ENCODE results near the gene APOL6.
A peak's percentile ranks its signal among the peaks of the same experiment; 100 is the strongest.

APOL6 gene

GRCh38 chr22:35611200-35611890 is 36.9 kb upstream of the APOL6 start:
- H3K27ac ChIP-seq, result peak overlapping the region; percentile 93
- TF ChIP-seq, protein P1, sequence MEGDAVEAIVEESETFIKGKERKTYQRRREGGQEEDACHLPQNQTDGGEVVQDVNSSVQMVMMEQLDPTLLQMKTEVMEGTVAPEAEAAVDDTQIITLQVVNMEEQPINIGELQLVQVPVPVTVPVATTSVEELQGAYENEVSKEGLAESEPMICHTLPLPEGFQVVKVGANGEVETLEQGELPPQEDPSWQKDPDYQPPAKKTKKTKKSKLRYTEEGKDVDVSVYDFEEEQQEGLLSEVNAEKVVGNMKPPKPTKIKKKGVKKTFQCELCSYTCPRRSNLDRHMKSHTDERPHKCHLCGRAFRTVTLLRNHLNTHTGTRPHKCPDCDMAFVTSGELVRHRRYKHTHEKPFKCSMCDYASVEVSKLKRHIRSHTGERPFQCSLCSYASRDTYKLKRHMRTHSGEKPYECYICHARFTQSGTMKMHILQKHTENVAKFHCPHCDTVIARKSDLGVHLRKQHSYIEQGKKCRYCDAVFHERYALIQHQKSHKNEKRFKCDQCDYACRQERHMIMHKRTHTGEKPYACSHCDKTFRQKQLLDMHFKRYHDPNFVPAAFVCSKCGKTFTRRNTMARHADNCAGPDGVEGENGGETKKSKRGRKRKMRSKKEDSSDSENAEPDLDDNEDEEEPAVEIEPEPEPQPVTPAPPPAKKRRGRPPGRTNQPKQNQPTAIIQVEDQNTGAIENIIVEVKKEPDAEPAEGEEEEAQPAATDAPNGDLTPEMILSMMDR (conservative IDR thresholded peaks at IDR 0.05), result no peak
- TF ChIP-seq ZFX (IDR thresholded peaks at IDR 0.05), result no peak

DNA sequence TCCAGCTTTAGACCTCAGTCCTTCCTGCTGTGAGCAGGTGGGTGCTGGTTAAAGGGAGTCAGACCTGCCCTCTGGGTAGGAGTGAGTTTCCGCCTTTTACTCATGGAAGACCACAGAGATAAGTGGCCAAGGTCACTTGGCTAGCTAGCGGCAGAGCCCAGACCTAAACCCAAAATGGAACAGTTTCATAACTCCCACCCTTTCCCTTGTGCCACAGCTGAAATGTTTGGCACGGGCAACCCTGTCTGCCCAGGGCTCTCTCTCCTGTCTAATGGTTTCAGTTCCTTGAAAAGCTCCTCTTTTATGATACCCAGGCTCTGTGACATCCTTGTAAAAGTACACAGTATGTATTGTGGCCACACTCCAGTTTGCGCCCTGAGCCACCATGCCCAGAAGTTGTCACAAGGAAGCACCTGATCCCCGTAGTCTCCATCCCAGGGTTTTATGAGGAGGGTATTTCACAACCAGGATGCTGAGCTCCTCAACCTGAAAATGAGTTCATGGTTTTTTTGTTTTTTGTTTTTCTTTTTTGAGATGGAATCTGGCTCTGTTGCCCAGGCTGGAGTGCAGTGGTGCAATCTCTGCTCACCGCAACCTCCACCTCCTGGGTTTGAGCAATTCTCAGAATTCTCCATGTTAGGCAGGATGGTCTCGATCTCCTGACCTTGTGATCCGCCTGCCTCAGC is 36.2 kb upstream of the APOL6 start:
- H3K27ac ChIP-seq, result peak overlapping the region; percentile 93
- TF ChIP-seq, protein P1 (conservative IDR thresholded peaks at IDR 0.05), result no peak
- no peak for TF ChIP-seq ZFX (IDR thresholded peaks at IDR 0.05)

- peak overlapping the region; percentile 93 for H3K27ac ChIP-seq
- TF ChIP-seq, protein P1 (conservative IDR thresholded peaks at IDR 0.05), result no peak
- no peak for TF ChIP-seq ZFX (IDR thresholded peaks at IDR 0.05)
Measured at GRCh38 chr22:35612903-35613302, 35.3 kb upstream of the APOL6 start.

- H3K27ac ChIP-seq, result peak overlapping the region; percentile 93; the same call in 1 of the 2 replicates
- TF ChIP-seq ZFX (IDR thresholded peaks at IDR 0.05), result no peak
- TF ChIP-seq, protein P1 (conservative IDR thresholded peaks at IDR 0.05), result no peak
Measured at GRCh38 chr22:35614404-35614803, 33.8 kb upstream of the APOL6 start.

GRCh38 chr22:35615156-35615555 is 33.1 kb upstream of the APOL6 start:
- TF ChIP-seq, protein P1 (conservative IDR thresholded peaks at IDR 0.05), result no peak
- peak overlapping the region; percentile 0; the same call in 1 of the 2 replicates for H3K27ac ChIP-seq

- no peak overlapping the region for H3K27ac ChIP-seq
- TF ChIP-seq ZFX (IDR thresholded peaks at IDR 0.05), result no peak
- TF ChIP-seq, protein P1 (conservative IDR thresholded peaks at IDR 0.05), result no peak
Measured at GRCh38 chr22:35616043-35616442, 32.2 kb upstream of the APOL6 start.

GRCh38 chr22:35617137-35617755 is 31.0 kb upstream of the APOL6 start, which contains the start of gene MB:
TSS of gene MB (minus strand) at chr22:35617329. CDS start at chr22:35617257, 72 bp downstream.
- H3K27ac ChIP-seq, result peak within 1 kb of the TSS; percentile 54
- no peak for TF ChIP-seq ZFX (IDR thresholded peaks at IDR 0.05)
- TF ChIP-seq, protein P1 (conservative IDR thresholded peaks at IDR 0.05), result no peak
